Measurements from ENCODE around the gene CHPF2. TPM values are rescaled to one million over a fixed set of nuclear protein-coding genes. Genes with fewer than 3 reads are reported as not detected.

Gene CHPF2
- total and polyA plus RNA-seq, 2 experiments from 2014 or later = 51.0 to 70.0 TPM

DNA sequence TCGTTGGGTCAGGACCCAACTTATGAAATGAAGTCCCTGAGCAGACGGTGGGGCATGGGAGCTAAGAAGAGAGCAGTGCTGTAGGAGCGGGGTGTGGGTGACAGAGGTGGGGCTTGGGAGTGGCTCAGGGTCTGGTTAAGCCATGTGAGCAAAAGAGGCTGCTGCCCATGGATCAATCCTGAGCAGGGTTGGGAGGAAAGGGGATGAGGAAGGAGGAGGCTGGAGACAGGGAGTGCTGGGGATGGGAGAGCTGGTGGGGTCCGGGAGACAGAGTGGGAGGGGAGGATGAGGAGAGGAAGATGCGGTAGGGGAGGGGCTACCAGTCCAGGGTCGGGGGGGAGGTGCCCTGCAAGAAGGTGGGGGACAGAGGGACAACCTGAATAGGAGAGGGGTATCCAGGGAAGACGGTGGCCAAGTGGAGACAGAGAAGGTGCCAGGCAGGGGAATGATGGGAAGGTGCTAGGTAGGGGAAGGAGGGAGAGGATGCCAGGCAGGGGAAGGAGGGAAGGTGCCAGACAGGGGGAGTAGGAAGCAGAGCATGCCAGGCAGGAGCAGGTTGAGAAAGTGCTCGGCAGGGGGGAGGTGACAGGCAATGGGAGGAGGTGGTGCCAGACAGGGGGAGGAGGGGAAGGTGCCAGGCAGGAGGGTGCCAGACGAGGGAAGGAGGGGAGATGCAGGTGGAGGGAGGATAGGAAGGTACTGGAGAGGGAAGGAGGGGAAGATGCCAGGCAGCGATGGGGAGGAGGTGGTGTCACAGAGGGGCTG lies 43.7 kb downstream of the CHPF2 start:
- H3K4me3 ChIP-seq = no peak overlapping the region
- H3K9me3 ChIP-seq (ENCODE audit: low read depth) = no peaks in the 10 kb centered on the region
- TF ChIP-seq EZH2 (IDR thresholded peaks at IDR 0.05; ENCODE audit: borderline replicate concordance) (no peak), EZH2phosphoT487 (IDR thresholded peaks at IDR 0.05; ENCODE audit: low read depth, severe bottlenecking, unreplicated experiment) (no peak)
- TF ChIP-seq, protein P1, sequence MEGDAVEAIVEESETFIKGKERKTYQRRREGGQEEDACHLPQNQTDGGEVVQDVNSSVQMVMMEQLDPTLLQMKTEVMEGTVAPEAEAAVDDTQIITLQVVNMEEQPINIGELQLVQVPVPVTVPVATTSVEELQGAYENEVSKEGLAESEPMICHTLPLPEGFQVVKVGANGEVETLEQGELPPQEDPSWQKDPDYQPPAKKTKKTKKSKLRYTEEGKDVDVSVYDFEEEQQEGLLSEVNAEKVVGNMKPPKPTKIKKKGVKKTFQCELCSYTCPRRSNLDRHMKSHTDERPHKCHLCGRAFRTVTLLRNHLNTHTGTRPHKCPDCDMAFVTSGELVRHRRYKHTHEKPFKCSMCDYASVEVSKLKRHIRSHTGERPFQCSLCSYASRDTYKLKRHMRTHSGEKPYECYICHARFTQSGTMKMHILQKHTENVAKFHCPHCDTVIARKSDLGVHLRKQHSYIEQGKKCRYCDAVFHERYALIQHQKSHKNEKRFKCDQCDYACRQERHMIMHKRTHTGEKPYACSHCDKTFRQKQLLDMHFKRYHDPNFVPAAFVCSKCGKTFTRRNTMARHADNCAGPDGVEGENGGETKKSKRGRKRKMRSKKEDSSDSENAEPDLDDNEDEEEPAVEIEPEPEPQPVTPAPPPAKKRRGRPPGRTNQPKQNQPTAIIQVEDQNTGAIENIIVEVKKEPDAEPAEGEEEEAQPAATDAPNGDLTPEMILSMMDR (IDR thresholded peaks at IDR 0.05; ENCODE audit: poor library complexity) = no peak
- H3K79me2 ChIP-seq = no peaks in the 10 kb centered on the region
- peaks cover 1% of the 10 kb centered on the region for H3K27me3 ChIP-seq
- DNase-seq (ENCODE audit: low spot score) = no peak
- WGBS (ENCODE audit: low lambda C conversion rate, missing lambda C conversion rate) = 38% methylated on average over 4 of the region's 10 CpGs
- no peak overlapping the region for H3K27ac ChIP-seq
- no peaks in the 10 kb centered on the region for H4K20me1 ChIP-seq (ENCODE audit: insufficient read depth, poor library complexity, severe bottlenecking)
- no peaks in the 10 kb centered on the region for H3K4me1 ChIP-seq (ENCODE audit: insufficient read depth)
- H3K9me2 ChIP-seq (replicated peaks; ENCODE audit: insufficient read depth) = no peaks in the 10 kb centered on the region
- H3K36me3 ChIP-seq (replicated peaks; ENCODE audit: insufficient read depth, low read depth) = no peaks in the 10 kb centered on the region
- peak overlapping the region; percentile 78 for H3K4me2 ChIP-seq
- H2AFZ ChIP-seq = no peak overlapping the region

DNA sequence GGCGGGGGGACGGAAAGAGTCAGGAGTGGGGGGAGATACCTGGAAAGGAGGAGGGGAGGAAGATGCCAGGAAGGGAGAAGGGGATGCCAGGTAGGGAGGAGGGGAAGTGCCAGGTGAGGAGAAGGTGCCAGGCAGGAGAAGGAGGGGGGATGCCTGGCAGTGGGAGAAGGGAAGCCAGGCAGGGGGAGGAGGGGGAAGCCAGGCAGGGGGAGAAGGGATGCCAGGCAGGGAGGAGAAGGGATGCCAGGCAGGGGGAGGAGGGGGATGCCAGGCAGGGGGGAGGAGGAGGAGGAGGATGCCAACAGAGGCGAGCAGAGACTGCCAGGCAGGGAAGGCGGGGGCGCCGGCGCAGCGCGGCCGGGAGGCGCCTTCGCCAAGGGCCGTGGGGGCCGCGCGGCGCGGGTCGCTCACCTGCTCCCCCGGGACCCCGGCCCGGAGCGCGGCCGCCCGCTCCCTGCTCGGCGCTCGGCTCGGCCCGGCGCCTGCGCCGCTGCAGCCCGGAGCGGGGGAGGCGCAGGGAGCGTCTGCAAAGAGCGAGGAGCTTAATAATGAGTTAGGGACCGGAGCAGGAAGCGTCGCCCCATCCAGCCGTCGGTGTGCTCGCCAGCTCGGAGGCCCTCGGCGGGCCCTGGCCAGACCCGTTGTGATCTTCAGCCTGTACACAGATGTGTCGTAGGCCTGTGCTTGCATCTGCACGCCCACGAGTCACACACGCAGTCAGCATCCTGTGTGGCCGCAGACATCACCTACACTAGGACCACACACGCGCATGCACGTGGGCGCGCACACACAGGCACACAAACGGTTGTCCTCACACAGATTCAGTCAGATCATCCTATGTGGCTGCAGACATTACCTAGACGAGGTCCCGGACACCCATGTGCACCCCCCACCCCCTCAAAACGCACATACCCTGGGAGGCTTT lies 44.6 kb downstream of the CHPF2 start:
- Histone ChIP-seq H3K4me2 (peak overlapping the region; percentile 78), H4K20me1 (ENCODE audit: insufficient read depth, poor library complexity, severe bottlenecking) (no peaks in the 10 kb centered on the region), H3K27me3 (peaks cover 4% of the 10 kb centered on the region), H3K4me3 (no peak overlapping the region), H2AFZ (no peak overlapping the region), H3K9me3 (ENCODE audit: low read depth) (no peaks in the 10 kb centered on the region), H3K27ac (no peak overlapping the region), H3K79me2 (no peaks in the 10 kb centered on the region), H3K4me1 (ENCODE audit: insufficient read depth) (no peaks in the 10 kb centered on the region), H3K9me2 (replicated peaks; ENCODE audit: insufficient read depth) (no peaks in the 10 kb centered on the region), H3K36me3 (replicated peaks; ENCODE audit: insufficient read depth, low read depth) (no peaks in the 10 kb centered on the region)
- DNase-seq (ENCODE audit: low spot score) = peak; percentile 80
- TF ChIP-seq, protein P1 (IDR thresholded peaks at IDR 0.05; ENCODE audit: poor library complexity) = no peak
- no peak for TF ChIP-seq EZH2 (IDR thresholded peaks at IDR 0.05; ENCODE audit: borderline replicate concordance)
- no peak for TF ChIP-seq EZH2phosphoT487 (IDR thresholded peaks at IDR 0.05; ENCODE audit: low read depth, severe bottlenecking, unreplicated experiment)
- 16% methylated on average over 33 of the region's 63 CpGs for WGBS (ENCODE audit: low lambda C conversion rate, missing lambda C conversion rate)

DNA sequence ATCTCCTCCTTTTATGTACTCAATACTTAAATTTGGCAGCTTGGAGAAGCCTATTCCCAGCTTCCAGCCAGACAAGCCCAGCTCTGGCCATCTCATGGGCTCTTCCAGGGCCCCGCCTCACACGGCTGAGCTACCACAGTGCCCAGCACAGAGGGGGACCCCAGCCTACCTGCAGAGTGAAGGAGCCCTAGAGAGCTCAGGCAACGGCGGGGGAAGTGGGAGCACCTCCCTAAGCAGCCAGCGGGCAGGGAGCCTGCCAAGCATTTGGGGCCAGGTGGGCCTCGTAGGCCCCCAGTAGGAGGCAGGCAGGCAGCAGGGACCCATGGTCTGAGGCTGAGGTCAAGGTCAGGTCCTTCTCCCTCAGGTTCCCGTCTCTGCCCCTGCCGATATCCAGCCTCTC lies 45.3 kb downstream of the CHPF2 start:
- H3K79me2 ChIP-seq = no peaks in the 10 kb centered on the region
- no peaks in the 10 kb centered on the region for H3K9me2 ChIP-seq (replicated peaks; ENCODE audit: insufficient read depth)
- no peak overlapping the region for H3K4me3 ChIP-seq
- no peak for DNase-seq (ENCODE audit: low spot score)
- H3K27me3 ChIP-seq = peaks cover 4% of the 10 kb centered on the region
- no peak overlapping the region for H2AFZ ChIP-seq
- peak overlapping the region; percentile 78 for H3K4me2 ChIP-seq
- no peaks in the 10 kb centered on the region for H3K4me1 ChIP-seq (ENCODE audit: insufficient read depth)
- no peak overlapping the region for H3K27ac ChIP-seq
- H3K9me3 ChIP-seq (ENCODE audit: low read depth) = no peaks in the 10 kb centered on the region
- no peaks in the 10 kb centered on the region for H3K36me3 ChIP-seq (replicated peaks; ENCODE audit: insufficient read depth, low read depth)
- WGBS (ENCODE audit: low lambda C conversion rate, missing lambda C conversion rate) = 83% methylated on average over 8 of the region's 8 CpGs
- TF ChIP-seq, protein P1 (IDR thresholded peaks at IDR 0.05; ENCODE audit: poor library complexity) = no peak
- TF ChIP-seq EZH2phosphoT487 (IDR thresholded peaks at IDR 0.05; ENCODE audit: low read depth, severe bottlenecking, unreplicated experiment) = no peak
- TF ChIP-seq EZH2 (IDR thresholded peaks at IDR 0.05; ENCODE audit: borderline replicate concordance) = no peak
- no peaks in the 10 kb centered on the region for H4K20me1 ChIP-seq (ENCODE audit: insufficient read depth, poor library complexity, severe bottlenecking)
